Neural cell (in vitro differentiated cells): ENCODE measurements around the gene DEDD. TPM values are rescaled to one million over a fixed set of nuclear protein-coding genes. Genes with fewer than 3 reads are reported as not detected.

ENCODE experiments used
- H2AFZ ChIP-seq: fragments of 200-600, 300-800 bp; sonication (generic), shearing (Covaris generic); 2 replicates; pipeline ENCODE4 v1.6.0; 2014; ENCODE audit warnings: low read depth, mild to moderate bottlenecking, antibody characterized with exemption, low read length, moderate library complexity
- H3F3A ChIP-seq: fragments of 200-600 bp; shearing (Covaris generic); 2 replicates; pipeline ENCODE4 v1.6.1; 2016; ENCODE audit warnings: mild to moderate bottlenecking, moderate library complexity, mixed read lengths, antibody characterized with exemption, low read length; ENCODE audit not compliant: insufficient read depth, poor library complexity, severe bottlenecking
- H3K27ac ChIP-seq: fragments of 200-600, 300-800 bp; sonication (generic), shearing (Covaris generic); 2 replicates; pipeline ENCODE4 v1.5.1; 2014; ENCODE audit warnings: mild to moderate bottlenecking, low read length, moderate library complexity
- H3K27me3 ChIP-seq: fragments of 300-800, 200-600 bp; sonication (generic), shearing (Covaris generic); 2 replicates; pipeline ENCODE4 v1.6.0; 2014; ENCODE audit warnings: mild to moderate bottlenecking, low read depth, low read length, moderate library complexity; ENCODE audit not compliant: insufficient read depth
- H3K36me3 ChIP-seq: fragments of 300-800, 200-600 bp; sonication (generic), shearing (Covaris generic); 2 replicates; pipeline ENCODE4 v1.5.1; 2014; ENCODE audit warnings: mild to moderate bottlenecking, antibody characterized with exemption, low read length, moderate library complexity; ENCODE audit not compliant: insufficient read depth
- H3K4me2 ChIP-seq: fragments of 300-800, 200-600 bp; sonication (generic), shearing (Covaris generic); 2 replicates; pipeline ENCODE4 v1.6.0; 2014; ENCODE audit warnings: mild to moderate bottlenecking, low read length
- H3K4me3 ChIP-seq: fragments of 300-800, 200-600 bp; sonication (generic), shearing (Covaris generic); 2 replicates; pipeline ENCODE4 v1.5.1; 2014; ENCODE audit warnings: mild to moderate bottlenecking, low read length, moderate library complexity
- H3K79me2 ChIP-seq: fragments of 200-600 bp; shearing (Covaris generic); replicated peaks from 2 replicates; pipeline ENCODE4 v1.6.0; 2014; ENCODE audit warnings: mild to moderate bottlenecking, low read length, moderate library complexity; ENCODE audit not compliant: insufficient read depth
- H3K9ac ChIP-seq: fragments of 300-800, 200-600 bp; sonication (generic), shearing (Covaris generic); 2 replicates; pipeline ENCODE4 v1.6.1; 2016; ENCODE audit warnings: mild to moderate bottlenecking, low read length, mixed read lengths
- H3K9me2 ChIP-seq: fragments of 200-600 bp; shearing (Covaris generic); 2 replicates; pipeline ENCODE4 v1.6.1; 2016; ENCODE audit warnings: mild to moderate bottlenecking, low read length, mixed read lengths; ENCODE audit not compliant: insufficient read depth
- H3K9me3 ChIP-seq: fragments of 200-600, 300-800 bp; sonication (generic), shearing (Covaris generic); 2 replicates; pipeline ENCODE4 v1.6.1; 2016; ENCODE audit warnings: mild to moderate bottlenecking, mixed run types, low read length, moderate library complexity, mixed read lengths
- H4K20me1 ChIP-seq: fragments of 200-600 bp; shearing (Covaris generic); 2 replicates; pipeline ENCODE4 v1.6.1; 2016; ENCODE audit warnings: mild to moderate bottlenecking, mixed run types; ENCODE audit not compliant: insufficient read depth
- EP300 ChIP-seq: fragments of 450-650 bp; conservative IDR thresholded peaks from 2 replicates; pipeline ENCODE4 v1.6.1; 2014; ENCODE audit warnings: antibody characterized with exemption, mild to moderate bottlenecking, moderate library complexity; ENCODE audit not compliant: poor library complexity, severe bottlenecking
- EZH2 ChIP-seq: fragments of 200-600, 300-800 bp; shearing (Covaris generic), sonication (generic); IDR thresholded peaks from 2 replicates; pipeline ENCODE4 v1.6.1; 2014; ENCODE audit warnings: antibody characterized with exemption, low read length, borderline replicate concordance, mild to moderate bottlenecking; ENCODE audit not compliant: insufficient read depth, poor library complexity, severe bottlenecking
- MXI1 ChIP-seq: fragments of 450-650 bp; conservative IDR thresholded peaks from 2 replicates; pipeline ENCODE4 v1.6.1; 2014; ENCODE audit warnings: antibody characterized with exemption, mild to moderate bottlenecking; ENCODE audit not compliant: poor library complexity, severe bottlenecking
- POLR2AphosphoS5 ChIP-seq: IDR thresholded peaks from 2 replicates; pipeline ENCODE4 v1.6.1; 2012
- RAD21 ChIP-seq: fragments of 450-650 bp; conservative IDR thresholded peaks from 2 replicates; pipeline ENCODE4 v1.6.1; 2014; ENCODE audit warnings: antibody characterized with exemption, mild to moderate bottlenecking, moderate library complexity
- SMC3 ChIP-seq: fragments of 450-650 bp; conservative IDR thresholded peaks from 2 replicates; pipeline ENCODE4 v1.6.1; 2014; ENCODE audit warnings: antibody characterized with exemption, mild to moderate bottlenecking, moderate library complexity; ENCODE audit not compliant: poor library complexity
- TAF1 ChIP-seq: IDR thresholded peaks from 2 replicates; pipeline ENCODE4 v1.6.1; 2012; ENCODE audit warnings: low read depth
- polyA plus RNA-seq: library from polyadenylated mRNA; depleted of rRNA; stranded (reverse); fragments of >200 nt; gene quantifications from 2 replicates; pipeline ENCODE4 v1.2.3, GENCODE V29; 2014
- TF ChIP-seq, protein P1 (sequence below): fragments of 450-650 bp; IDR thresholded peaks from 2 replicates; pipeline ENCODE4 v1.5.1; 2014; ENCODE audit warnings: antibody characterized with exemption, mild to moderate bottlenecking, moderate library complexity; ENCODE audit not compliant: poor library complexity, severe bottlenecking
- TF ChIP-seq, protein P2 (sequence below): IDR thresholded peaks from 2 replicates; pipeline ENCODE4 v1.6.1; 2012; ENCODE audit warnings: borderline replicate concordance

DEDD gene
- polyA plus RNA-seq, 1 donor from 2014 or later, result 29.6 TPM

DNA sequence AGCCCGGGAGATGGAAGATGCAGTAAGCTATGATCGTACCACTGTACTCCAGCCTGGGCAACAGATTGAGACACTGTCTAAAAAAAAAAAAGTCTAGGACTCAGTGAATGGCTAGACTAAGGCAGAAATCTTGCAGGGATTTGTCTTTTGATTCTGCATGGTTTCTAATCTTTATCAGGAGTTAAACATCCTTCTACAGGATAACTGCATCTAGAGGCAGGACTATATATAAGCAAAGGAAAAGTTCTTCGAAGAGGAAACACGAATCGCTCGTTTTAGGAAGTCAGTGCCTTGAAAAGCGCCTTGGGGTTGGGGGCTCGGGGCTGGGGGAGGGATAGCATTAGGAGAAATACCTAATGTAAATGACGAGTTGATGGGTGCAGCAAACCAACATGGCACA is 20.7 kb upstream of the DEDD start:
- Histone ChIP-seq H4K20me1 (no peaks in the 10 kb centered on the region), H3K27ac (peak overlapping the region; percentile 91), H3K9ac (peak overlapping the region; percentile 89), H3K27me3 (no peaks in the 10 kb centered on the region), H3K4me2 (peak overlapping the region; percentile 60), H3K9me3 (no peaks in the 10 kb centered on the region), H3K4me3 (peak overlapping the region; percentile 72), H2AFZ (peak overlapping the region; percentile 52), H3K79me2 (no peaks in the 10 kb centered on the region), H3K36me3 (no peaks in the 10 kb centered on the region), H3F3A (no peaks in the 10 kb centered on the region), H3K9me2 (no peaks in the 10 kb centered on the region)
- TF ChIP-seq EZH2, result no peak
- TF ChIP-seq POLR2AphosphoS5, result no peak
- no peak for TF ChIP-seq SMC3
- TF ChIP-seq MXI1, result no peak
- TF ChIP-seq RAD21, result no peak
- no peak for TF ChIP-seq EP300
- no peak for TF ChIP-seq TAF1
- TF ChIP-seq, protein P1, sequence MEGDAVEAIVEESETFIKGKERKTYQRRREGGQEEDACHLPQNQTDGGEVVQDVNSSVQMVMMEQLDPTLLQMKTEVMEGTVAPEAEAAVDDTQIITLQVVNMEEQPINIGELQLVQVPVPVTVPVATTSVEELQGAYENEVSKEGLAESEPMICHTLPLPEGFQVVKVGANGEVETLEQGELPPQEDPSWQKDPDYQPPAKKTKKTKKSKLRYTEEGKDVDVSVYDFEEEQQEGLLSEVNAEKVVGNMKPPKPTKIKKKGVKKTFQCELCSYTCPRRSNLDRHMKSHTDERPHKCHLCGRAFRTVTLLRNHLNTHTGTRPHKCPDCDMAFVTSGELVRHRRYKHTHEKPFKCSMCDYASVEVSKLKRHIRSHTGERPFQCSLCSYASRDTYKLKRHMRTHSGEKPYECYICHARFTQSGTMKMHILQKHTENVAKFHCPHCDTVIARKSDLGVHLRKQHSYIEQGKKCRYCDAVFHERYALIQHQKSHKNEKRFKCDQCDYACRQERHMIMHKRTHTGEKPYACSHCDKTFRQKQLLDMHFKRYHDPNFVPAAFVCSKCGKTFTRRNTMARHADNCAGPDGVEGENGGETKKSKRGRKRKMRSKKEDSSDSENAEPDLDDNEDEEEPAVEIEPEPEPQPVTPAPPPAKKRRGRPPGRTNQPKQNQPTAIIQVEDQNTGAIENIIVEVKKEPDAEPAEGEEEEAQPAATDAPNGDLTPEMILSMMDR, result no peak
- TF ChIP-seq, protein P2, sequence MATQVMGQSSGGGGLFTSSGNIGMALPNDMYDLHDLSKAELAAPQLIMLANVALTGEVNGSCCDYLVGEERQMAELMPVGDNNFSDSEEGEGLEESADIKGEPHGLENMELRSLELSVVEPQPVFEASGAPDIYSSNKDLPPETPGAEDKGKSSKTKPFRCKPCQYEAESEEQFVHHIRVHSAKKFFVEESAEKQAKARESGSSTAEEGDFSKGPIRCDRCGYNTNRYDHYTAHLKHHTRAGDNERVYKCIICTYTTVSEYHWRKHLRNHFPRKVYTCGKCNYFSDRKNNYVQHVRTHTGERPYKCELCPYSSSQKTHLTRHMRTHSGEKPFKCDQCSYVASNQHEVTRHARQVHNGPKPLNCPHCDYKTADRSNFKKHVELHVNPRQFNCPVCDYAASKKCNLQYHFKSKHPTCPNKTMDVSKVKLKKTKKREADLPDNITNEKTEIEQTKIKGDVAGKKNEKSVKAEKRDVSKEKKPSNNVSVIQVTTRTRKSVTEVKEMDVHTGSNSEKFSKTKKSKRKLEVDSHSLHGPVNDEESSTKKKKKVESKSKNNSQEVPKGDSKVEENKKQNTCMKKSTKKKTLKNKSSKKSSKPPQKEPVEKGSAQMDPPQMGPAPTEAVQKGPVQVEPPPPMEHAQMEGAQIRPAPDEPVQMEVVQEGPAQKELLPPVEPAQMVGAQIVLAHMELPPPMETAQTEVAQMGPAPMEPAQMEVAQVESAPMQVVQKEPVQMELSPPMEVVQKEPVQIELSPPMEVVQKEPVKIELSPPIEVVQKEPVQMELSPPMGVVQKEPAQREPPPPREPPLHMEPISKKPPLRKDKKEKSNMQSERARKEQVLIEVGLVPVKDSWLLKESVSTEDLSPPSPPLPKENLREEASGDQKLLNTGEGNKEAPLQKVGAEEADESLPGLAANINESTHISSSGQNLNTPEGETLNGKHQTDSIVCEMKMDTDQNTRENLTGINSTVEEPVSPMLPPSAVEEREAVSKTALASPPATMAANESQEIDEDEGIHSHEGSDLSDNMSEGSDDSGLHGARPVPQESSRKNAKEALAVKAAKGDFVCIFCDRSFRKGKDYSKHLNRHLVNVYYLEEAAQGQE, result no peak

DNA sequence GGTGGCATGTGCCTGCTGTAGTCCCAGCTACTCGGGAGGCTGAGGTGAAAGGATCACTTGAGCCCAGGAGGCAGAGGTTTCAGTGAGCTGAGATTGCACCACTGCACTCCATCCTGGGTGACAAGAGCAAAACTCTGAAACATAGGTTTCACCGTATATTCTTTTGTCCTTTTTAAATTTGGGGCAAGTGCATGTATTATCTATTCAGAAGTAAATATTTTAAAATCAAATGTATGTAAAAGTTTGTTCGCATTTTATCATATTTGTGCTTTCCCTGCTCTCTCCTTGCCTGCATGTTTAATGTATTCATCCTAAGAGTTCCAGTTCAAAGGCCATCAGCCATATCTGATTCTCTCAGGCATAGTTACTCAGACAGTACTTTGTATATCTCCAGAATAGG is 13.4 kb upstream of the DEDD start:
- TF ChIP-seq TAF1 (no peak), EZH2 (no peak), POLR2AphosphoS5 (no peak), SMC3 (no peak), EP300 (no peak), MXI1 (no peak), RAD21 (no peak)
- TF ChIP-seq, protein P1, result no peak
- TF ChIP-seq, protein P2, result no peak
- no peaks in the 10 kb centered on the region for H3K27me3 ChIP-seq
- H3K9ac ChIP-seq, result no peak overlapping the region
- H3F3A ChIP-seq, result no peaks in the 10 kb centered on the region
- no peak overlapping the region for H3K4me3 ChIP-seq
- H3K4me2 ChIP-seq, result no peak overlapping the region
- H2AFZ ChIP-seq, result no peak overlapping the region
- H3K27ac ChIP-seq, result no peak overlapping the region
- H3K9me3 ChIP-seq, result no peaks in the 10 kb centered on the region
- H4K20me1 ChIP-seq, result no peaks in the 10 kb centered on the region
- H3K9me2 ChIP-seq, result no peaks in the 10 kb centered on the region
- H3K36me3 ChIP-seq, result no peaks in the 10 kb centered on the region
- no peaks in the 10 kb centered on the region for H3K79me2 ChIP-seq
